ENCODE results near the gene PIM1.
"Not testable (repeated sequence)": the region's sequence is repeated elsewhere in the genome, so short reads cannot be mapped to it uniquely, and the experiment has no call there.

PIM1 gene

DNA sequence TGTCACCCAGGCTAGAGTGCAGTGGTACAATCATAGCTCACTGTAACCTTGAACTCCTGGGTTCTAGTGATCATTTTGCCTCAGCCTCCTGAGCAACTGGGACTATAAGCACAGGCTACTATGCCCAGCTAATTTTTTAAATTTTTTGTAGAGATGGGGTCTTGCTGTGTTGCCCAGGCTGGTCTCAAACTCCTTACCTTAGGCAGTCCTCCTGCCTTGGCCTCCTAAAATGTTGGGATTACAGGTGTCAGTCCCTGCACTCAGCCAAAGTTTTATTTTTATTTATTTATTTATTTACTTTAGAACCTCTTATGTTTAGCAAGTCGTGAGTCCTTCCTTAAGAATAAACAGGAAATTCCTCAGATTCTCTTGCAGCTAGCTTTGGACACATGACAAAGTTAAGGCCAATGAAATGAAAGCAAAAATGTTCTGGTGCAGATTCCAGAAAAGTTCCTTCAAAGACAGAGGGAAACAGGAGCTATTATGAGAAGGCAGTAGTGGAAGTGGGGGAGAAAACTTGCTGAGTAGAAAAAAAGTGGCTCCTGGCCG is 19.1 kb downstream of the PIM1 start:
- no peak for DNase-seq (ENCODE audit: low read depth in 3 of 3)

DNA sequence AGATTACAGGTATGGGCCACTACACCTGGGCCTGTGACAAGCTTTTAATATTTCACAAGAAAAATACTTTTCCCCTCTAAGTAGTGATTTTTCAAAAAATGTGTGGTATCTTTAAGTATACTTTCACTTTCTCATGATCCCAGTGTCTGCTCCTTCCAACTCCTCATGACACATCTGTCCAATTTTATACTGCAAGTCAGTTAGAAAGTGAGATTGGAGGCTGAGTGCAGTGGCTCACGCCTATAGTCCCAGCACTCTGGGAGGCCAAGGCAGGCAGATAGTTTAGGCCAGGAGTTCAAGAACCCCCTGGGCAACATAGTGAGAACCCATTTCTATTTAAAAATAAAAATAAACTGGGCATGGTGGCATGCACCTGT is 20.2 kb downstream of the PIM1 start:
- no peak for DNase-seq (ENCODE audit: low read depth in 3 of 3)

DNA sequence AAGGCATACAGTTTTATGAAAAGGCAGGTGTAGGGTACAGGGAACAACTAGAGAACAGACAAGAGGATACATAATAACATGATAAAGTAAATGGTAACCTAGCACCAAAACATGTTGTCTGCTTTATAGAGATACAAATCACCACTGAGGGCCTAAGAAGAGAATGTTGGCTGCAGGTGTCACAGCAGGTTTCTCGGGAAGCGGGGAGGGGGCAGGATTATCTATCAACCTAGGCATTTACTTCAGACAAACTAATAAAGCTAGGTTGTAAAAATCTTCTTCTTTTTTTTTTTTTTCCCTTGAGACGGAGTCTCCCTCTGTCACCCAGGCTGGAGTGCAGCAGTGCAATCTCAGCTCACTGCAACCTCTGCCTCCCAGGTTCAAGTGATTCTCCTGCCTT is 22.7 kb downstream of the PIM1 start:
- DNase-seq (ENCODE audit: low read depth in 3 of 3), result no peak

DNA sequence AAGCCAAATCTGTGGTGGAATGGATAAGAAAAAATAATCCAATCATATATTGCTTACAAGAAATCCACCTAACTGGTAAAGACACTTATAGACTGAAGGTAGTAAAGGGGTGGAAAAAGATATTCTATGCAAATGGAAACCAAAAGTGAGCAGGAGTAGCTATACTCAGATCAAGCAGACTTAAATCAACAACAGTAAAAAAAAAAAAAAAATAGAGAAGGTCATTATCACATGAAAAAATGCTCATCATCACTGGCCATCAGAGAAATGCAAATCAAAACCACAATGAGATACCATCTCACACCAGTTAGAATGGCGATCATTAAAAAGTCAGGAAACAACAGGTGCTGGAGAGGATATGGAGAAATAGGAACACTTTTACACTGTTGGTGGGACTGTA is 24.9 kb downstream of the PIM1 start:
- DNase-seq (ENCODE audit: low read depth in 3 of 3), result not testable (repeated sequence)

- DNase-seq (ENCODE audit: low read depth in 3 of 3), result not testable (repeated sequence)
These were observed 26.5 kb downstream of the PIM1 start for GRCh38 chr6:37196451-37196850.

GRCh38 chr6:37200085-37200484 is 30.1 kb downstream of the PIM1 start:
- DNase-seq (ENCODE audit: low read depth in 3 of 3), result no peak

DNA sequence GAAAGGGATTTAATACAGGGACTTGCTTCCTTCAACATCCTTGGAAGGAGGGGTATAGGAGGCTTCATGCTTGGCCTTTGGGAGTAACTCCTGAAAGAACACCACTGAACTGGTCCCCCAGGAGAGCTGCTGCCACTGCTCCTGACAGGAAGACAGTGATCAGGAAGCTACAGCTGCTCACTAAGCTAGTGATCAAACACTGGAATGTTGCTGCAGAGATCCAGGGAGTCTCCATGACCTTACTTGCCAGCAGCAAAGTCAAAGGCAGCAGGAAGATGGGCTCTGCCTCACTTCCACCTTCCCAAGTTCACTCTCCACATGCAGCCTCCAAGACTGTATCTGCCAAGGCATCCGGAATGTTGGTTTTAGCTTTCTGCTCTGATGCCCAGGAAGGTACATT is 31.8 kb downstream of the PIM1 start:
- DNase-seq (ENCODE audit: low read depth in 3 of 3), result no peak

- no peak for DNase-seq (ENCODE audit: low read depth in 3 of 3)
These were observed 33.0 kb downstream of the PIM1 start for GRCh38 chr6:37202788-37203491.

DNA sequence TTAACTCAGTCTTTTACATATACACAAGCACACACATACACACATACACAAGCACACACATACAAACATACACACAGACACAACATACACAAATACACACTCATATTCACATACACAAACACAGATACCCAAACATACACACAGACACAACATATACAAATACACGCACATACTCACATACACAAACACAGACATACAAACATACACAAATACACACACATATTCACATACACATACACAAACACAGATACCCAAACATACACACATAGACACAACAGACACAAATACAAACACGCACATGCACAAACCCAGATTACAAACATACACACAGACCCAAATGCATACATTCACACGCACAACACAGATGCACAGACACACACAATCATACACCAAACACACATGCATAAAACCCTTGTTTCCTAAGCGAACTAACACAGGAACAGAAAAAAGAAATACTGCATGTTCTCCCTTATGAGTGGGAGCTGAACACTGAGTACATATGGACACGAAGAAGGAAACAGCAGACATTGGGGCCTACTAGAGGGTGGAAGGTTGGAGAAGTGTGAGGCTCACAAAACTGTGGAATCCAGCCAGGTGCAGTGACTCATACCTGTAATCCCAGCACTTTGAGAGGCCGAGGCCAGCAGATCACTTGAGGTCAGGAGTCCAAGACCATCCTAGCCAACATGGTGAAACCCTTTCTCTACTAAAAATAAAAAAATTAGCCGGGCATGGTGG is 34.2 kb downstream of the PIM1 start:
- no peak for DNase-seq (ENCODE audit: low read depth in 3 of 3)

- DNase-seq (ENCODE audit: low read depth in 3 of 3), result no peak
These were observed 35.4 kb downstream of the PIM1 start for GRCh38 chr6:37205175-37205996.

DNA sequence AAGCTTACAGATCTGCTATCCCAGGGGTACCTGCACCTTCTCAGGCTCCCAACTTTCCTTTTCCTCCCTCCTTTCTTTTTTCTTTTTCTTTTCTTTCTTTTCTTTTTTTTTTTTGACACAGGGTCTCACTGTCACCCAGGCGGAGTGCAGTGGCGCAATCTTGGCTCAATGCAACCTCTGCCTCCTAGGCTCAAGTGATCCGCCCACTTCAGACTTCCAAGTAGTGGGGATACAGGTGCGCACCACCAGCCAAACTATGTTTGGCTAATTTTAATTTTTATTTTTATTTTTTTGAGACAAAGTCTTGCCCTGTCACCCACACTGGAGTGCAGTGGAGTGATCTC is 36.0 kb downstream of the PIM1 start:
- DNase-seq (ENCODE audit: low read depth in 3 of 3), result no peak

DNA sequence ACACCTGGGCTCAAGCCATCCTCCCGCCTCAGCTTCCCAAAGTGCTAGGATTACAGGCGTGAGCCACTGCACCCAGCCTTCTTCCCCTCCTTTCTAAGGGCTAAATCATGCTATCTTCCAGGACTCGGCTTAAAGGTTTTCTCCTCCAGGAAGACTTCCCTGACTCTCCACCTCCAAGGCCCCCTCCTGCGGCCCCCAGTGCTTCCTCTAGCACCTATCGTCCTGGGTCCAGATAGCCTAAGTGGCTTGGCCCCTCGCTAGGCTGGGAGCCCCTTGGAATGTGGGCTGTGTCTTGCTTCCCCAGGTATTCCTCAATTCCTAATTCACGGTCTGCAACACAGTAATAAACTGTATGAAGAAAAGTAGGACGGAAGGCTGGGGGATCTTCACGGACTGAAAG is 36.7 kb downstream of the PIM1 start:
- DNase-seq (ENCODE audit: low read depth in 3 of 3), result no peak

- DNase-seq (ENCODE audit: low read depth in 3 of 3), result peak; percentile 74 to 91 (median 81)
These were observed 38.0 kb downstream of the PIM1 start for GRCh38 chr6:37207903-37208456.

DNA sequence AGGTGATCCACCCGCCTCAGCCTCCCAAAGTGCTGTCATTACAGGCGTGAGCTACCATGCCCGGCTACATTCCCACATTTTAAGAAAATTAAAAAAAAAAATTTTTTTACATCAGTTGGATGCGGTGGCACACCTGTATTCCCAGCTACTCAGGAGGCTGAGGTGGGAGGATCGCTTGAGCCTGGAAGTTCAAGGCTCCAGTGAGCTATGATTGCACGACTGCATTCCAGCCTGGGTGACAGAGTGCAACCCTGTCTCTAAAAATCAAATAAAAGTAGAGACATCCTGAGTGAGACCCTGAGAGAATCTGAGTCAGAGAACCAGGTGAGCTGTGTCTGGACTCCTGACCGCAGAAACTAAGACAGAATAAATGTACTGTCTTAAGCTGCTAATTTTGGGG is 38.8 kb downstream of the PIM1 start:
- DNase-seq (ENCODE audit: low read depth in 3 of 3), result no peak

DNA sequence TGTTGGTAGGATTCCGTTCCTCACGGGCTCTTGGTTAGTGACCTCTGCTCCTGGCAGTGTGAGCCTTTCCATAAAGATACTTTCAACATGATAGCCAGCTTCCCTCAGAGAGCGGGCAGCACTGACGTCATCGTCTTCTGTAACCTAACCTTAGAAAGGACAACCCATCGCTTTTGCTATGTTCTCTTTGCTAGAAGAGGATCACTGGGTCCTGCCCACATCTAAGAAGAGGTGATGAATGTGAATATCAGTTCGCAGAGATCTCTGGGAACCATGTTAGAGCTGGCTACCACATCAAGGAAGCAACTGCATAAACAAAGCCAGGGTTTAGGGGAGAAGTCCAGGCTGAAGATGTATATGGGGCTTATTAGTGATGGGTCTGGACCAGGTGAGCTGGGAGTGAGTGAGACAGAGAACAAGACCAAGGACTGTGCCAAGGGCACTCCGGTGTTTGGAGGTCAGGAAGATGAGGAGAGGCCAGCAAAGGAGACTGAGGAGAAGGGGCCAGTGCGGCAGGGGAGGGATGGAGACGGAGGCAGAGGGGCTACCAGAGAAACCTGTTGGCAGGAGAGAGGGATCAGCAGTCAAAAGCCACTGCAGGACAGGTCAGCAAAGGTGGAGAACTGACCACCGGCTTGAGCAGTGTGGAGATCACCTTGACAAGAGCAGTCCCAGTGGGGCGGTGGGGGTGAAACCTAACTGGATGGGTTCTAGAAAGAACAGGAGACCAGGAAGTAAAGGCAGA is 39.7 kb downstream of the PIM1 start:
- no peak for DNase-seq (ENCODE audit: low read depth in 3 of 3)

DNA sequence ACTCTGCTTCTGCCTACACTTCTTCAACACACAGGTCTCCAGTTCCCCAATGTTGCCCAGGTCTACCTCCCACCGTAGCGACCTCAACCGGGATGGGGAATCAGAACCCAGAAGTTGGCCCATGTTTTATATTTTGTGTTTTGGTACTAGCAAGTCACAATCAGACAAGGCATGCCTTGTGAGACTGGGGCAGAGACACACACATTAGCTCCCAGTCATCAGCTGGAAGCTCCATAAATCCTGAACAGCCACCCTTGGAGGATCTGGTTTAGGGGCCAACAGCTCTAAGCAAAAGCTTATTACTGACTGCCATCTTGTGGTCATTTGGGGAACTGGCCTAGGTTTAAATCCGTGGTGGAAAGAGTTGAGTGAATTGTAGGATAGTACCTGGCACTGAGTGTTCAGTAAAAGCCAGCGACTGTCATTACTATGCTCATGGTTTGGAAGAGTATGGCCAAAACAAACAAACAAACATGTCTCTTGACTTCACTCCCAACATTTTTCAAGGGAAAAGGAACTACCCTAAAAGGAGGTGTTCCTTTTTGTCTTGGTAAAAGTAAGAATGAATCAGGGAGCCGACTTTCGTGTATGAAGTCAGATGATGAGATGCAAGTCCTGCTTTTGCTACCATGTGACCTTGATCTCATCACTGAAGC is 40.5 kb downstream of the PIM1 start:
- peak; percentile 60 to 78 (median 61) for DNase-seq (ENCODE audit: low read depth in 3 of 3)

DNA sequence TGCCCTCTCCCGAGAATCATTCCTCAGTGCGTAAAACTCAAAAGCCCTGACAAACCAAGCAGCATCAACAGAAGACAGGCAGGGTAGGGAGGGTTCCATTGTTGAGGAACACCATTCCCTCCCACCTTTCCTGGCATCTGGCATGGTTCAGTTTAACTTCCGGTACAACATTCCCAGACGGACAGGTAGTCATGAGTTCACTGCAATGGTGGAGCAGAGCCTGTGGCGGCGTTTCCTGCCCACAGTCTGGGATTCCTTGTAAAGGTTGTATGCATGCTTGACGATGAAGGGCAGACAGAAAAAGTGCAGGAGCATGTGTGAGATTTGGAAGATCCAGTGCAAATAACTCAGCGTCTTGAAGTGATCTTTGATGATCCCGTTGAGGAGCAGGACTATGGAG is 42.3 kb downstream of the PIM1 start:
- DNase-seq (ENCODE audit: low read depth in 3 of 3), result no peak

DNA sequence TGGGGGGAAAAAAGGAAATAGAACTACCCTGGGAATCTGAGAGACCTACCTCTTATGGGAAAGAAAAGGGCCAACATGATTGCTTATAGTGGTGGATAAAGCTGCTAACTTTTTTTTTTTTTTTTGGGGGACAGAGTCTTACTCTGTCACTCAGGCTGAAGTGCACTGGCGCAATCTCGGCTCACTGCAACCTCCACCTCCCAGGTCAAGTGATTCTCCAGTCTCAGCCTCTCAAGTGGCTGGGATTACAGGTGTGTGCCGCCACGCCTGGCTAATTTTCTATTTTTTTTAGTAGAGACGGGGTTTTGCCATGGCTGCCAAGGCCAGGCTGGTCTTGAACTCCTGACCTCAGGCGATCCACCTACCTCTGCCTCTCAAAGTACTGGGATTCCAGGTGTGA is 48.1 kb downstream of the PIM1 start:
- no peak for DNase-seq (ENCODE audit: low read depth in 3 of 3)

DNA sequence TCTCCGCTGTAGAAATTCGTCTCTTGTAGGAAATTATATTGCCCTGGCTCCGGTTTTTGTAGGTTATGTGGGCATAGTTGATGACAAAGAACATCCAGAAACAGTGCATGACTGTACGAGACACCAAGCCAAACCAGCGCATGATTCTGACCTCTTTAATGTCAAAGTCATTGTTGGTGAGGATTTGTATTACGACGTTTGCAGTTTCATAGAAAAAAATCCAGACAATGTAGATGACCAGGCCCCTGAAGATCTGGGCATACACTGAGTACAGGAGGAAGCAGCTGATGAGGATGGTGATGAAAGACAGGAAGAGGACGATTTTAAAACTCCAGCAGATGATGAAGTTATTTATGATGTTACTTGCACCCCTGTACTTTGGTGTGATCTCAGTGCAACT is 48.6 kb downstream of the PIM1 start:
- DNase-seq (ENCODE audit: low read depth in 3 of 3), result no peak

DNA sequence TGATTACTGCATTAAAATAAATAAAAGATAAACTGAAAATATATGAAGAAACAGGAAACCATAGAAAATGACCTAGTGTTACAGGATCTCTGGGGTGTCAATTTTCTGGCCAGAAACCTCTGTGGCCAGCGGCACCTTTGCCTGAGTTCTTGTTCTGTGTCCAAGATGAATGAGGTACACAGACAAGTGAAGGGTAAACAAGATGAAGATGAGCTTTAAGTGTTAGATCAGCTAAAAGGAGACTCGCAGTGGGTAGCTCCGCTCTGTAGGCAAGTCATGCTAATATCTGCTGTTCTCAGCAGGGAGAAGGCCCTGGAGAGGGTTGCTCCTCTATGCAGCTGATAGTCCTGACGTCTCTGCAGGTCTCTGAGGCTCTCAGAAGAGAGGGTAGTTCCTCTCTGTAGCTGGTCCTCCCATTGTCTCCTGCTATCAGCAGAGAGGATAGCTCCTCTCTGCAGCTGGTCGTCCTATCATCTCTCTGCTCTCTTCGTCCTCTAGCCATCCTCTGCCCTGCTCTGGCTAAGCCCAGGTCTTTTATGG is 51.7 kb downstream of the PIM1 start:
- no peak for DNase-seq (ENCODE audit: low read depth in 3 of 3)
